Subcutaneous adipose tissue (tissue), 4 donors: ENCODE results near the gene TGFB3. TPM values are rescaled to one million over a fixed set of nuclear protein-coding genes. Genes with fewer than 3 reads are reported as not detected.

Source experiments
- CTCF ChIP-seq: fragments of 450-650 bp; IDR thresholded peaks from one replicate; pipeline ENCODE4 v1.5.1; 2016; ENCODE audit warnings: low read depth, mild to moderate bottlenecking, control low read depth, antibody characterized with exemption, moderate library complexity
- total RNA-seq, 4 donors: library from RNA; depleted of rRNA; stranded (reverse); fragments of >200 nt; gene quantifications; one replicate each; pipeline ENCODE4 v1.1.0, GENCODE V29; 2016

The TGFB3 gene
- total RNA-seq, 4 donors from 2014 or later = 2.3 to 10.9 (median 7.1) TPM

- TF ChIP-seq CTCF = no peak
These were observed 68.6 kb downstream of the TGFB3 start for GRCh38 chr14:75913183-75913582.

GRCh38 chr14:75911883-75912282 lies 69.9 kb downstream of the TGFB3 start:
- no peak for TF ChIP-seq CTCF

- no peak for TF ChIP-seq CTCF
These were observed 71.7 kb downstream of the TGFB3 start for GRCh38 chr14:75910048-75910447.

GRCh38 chr14:75909630-75910029 lies 72.2 kb downstream of the TGFB3 start:
- TF ChIP-seq CTCF = no peak

Other genes starting within 250 kb of the TGFB3 start
- gene IFT43, start 3.8 kb upstream of the TGFB3 start, total RNA-seq = 10 to 100 TPM; 25.3 to 38.2 (median 28.9) TPM
- gene GPATCH2L, start 169.9 kb upstream of the TGFB3 start, total RNA-seq = 10 to 100 TPM; 47.1 to 67.1 (median 58.4) TPM